GM12873 (cell line): ENCODE data around the gene C2CD2.

Experiments used
- TF ChIP-seq, protein P1 (sequence below): IDR thresholded peaks from 2 replicates; pipeline ENCODE4 v1.5.1; 2012; ENCODE audit warnings: low read depth, mild to moderate bottlenecking, moderate library complexity, low read length, control low read depth; ENCODE audit not compliant: insufficient read depth; ENCODE audit errors: missing control alignments

The C2CD2 gene

GRCh38 chr21:41894922-41895557 lies 58.8 kb downstream of the C2CD2 start:
- TF ChIP-seq, protein P1, sequence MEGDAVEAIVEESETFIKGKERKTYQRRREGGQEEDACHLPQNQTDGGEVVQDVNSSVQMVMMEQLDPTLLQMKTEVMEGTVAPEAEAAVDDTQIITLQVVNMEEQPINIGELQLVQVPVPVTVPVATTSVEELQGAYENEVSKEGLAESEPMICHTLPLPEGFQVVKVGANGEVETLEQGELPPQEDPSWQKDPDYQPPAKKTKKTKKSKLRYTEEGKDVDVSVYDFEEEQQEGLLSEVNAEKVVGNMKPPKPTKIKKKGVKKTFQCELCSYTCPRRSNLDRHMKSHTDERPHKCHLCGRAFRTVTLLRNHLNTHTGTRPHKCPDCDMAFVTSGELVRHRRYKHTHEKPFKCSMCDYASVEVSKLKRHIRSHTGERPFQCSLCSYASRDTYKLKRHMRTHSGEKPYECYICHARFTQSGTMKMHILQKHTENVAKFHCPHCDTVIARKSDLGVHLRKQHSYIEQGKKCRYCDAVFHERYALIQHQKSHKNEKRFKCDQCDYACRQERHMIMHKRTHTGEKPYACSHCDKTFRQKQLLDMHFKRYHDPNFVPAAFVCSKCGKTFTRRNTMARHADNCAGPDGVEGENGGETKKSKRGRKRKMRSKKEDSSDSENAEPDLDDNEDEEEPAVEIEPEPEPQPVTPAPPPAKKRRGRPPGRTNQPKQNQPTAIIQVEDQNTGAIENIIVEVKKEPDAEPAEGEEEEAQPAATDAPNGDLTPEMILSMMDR = no peak

- TF ChIP-seq, protein P1 = no peak
These were observed 59.3 kb downstream of the C2CD2 start for GRCh38 chr21:41894511-41894910.

- TF ChIP-seq, protein P1 = no peak
These were observed 61.1 kb downstream of the C2CD2 start for GRCh38 chr21:41892726-41893125.

DNA sequence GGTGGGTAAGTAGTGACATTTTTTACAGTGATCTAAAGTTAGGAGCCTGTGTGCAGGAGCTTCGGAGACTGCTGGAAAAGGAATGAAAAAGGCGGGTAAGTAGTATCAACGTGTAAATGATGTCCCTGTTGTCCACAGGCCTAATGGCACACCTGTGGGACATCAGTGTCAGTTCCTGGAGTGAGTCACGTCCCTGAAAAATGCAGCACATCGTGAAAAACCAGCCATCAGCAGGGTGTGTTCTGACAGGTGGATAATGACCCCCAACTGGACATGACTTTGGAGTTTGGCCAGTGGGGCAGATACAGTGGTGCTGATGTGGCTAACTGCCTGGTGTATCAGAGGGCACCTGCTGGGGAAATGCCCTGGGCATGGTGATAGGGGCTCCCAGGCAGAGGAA lies 62.7 kb downstream of the C2CD2 start:
- TF ChIP-seq, protein P1 = no peak

DNA sequence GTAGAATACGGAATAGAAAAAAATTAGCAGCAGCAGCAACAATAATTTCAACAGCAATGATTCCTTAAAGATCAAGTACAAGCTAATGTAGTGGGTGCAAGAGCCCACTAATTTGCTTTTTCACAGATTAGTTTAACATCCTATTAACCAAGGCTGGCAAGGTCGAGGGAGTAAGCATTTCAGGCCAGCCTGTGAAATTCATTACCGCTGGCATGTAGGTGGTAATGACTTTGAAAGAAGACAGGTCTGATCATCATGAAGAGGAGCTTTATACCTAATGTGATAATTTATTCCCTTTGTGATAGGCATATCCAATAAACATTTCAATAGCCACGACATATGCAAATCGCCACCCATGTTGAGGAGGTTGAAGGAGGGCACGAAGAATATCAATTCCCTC lies 63.5 kb downstream of the C2CD2 start:
- TF ChIP-seq, protein P1 = no peak

DNA sequence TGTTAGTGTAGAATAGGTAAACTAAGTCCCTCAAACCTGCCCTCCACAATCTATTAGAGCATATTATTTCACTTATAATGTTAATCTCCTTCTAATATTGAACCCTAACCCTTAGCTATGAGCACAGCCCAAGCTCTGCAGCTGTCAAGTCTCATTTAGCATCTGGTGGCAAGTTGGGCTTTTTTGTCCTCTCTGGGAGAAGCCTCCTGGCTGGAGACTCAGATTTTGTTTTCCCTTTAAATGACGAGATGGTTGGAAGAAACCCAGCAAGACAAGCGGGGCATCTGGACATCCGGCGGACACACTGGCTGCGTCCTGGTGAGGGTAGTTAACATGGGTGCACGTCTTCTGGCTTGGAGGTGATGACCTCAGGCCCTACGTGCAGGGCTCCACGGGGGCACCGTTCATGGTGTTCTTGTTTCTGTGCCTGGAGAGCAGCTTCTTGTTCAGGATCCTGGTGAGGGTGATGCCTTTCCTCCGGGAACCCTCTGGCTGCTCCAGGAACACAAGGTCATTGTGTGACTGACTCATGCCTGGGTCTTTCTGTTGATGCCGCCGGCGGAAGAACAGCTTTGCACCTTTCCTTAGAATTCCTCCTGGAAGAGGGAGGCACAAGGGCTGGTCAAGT lies 65.0 kb downstream of the C2CD2 start:
- TF ChIP-seq, protein P1 = no peak

- TF ChIP-seq, protein P1 = no peak
These were observed 66.2 kb downstream of the C2CD2 start for GRCh38 chr21:41887667-41888066.
